Hypothalamus (tissue), 51 donors: Measurements from ENCODE around the gene MPP3.
"Not testable (repeated sequence)": the region's sequence is repeated elsewhere in the genome, so short reads cannot be mapped to it uniquely, and the experiment has no call there.

ENCODE experiments used
- DNase-seq, 51 donors: peaks; one replicate each; lab custom pipeline; 2025; lab: John Stamatoyannopoulos, UW

MPP3 gene, protein sequence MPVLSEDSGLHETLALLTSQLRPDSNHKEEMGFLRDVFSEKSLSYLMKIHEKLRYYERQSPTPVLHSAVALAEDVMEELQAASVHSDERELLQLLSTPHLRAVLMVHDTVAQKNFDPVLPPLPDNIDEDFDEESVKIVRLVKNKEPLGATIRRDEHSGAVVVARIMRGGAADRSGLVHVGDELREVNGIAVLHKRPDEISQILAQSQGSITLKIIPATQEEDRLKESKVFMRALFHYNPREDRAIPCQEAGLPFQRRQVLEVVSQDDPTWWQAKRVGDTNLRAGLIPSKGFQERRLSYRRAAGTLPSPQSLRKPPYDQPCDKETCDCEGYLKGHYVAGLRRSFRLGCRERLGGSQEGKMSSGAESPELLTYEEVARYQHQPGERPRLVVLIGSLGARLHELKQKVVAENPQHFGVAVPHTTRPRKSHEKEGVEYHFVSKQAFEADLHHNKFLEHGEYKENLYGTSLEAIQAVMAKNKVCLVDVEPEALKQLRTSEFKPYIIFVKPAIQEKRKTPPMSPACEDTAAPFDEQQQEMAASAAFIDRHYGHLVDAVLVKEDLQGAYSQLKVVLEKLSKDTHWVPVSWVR

DNA sequence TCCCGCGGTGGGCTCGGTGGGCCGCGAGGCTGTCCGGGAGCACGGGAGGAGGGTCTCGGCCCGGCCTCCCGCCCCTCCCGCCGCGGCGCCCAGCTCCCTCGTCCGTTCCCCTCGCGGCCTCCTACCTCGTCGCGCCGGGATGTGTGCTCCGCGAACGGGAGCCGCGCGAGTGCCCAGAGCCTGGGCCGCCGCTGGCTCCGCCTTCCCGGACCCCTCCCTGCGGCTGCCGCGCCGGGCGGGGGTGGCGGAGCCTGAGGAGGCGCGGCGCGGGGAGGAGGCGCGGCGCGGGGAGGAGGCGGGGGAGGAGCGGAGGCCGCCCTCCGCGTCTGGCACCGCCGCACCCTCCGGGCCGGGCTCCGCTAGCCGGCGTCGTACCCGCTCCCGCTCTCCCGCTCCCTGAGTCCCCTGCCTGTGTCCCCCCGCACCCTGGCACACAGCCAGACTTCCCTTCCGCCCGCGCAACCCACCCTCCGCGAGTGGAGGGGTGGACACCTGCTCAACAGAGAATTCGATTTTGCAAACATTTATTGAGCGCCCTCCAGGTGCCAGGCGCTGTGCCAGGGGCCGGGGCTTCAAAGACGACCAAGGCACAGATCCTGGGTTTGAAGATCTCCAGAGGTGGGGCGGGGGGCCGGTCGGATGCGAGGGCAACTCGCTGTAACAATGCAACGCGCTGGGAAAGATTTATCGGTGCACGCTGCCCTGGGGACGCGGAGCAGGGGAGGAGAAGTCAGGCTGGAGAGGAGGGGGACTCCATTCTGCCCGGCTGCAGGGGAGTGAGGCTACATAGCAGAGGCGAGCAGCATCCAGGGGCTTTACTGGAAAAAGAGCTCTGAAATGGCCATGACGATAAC is at the start of gene MPP3:
Gene MPP3, minus strand, starts transcription at position 171 of the 854 bp plus-strand sequence. CDS start 1,240 bp downstream, outside the sequence.
- DNase-seq, result peak in 36 of 51 donors; percentile 6 to 82 (median 29)

DNA sequence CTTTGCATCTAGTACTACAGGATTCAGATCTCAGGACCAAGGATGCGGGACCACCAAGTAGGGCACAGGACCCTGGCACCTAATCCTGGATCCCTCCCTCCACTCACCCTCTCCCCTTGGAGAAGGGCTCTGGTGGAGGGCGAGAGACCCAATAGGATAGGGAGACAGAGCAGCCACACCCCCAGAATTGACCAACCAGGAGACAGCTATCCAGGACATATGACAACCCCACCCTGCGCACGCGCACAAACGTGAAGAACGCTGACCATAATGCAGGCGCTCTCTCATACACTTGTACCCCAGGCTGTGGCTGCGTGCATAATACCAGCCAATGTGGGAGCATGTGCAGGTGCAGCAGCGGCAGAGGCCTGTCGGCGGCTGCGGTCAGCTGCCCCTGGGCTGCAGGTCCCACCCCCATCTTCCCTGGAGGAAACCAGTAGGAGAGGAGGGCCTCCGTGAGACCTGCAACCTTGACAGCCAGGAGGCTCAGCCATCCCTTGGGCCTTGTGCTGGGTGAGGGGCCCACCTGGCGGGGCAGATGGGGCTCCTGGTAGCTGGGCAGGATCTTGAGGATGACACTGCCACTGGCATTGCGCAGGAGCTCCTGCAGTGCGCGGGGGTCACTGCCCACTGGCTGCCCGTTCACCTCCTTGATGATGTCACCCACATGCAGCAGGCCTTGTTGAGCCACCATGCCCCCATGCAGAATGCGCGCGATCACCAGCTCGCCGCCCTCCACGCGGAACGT is 49.0 kb upstream of the MPP3 start:
- DNase-seq, result no peak

DNA sequence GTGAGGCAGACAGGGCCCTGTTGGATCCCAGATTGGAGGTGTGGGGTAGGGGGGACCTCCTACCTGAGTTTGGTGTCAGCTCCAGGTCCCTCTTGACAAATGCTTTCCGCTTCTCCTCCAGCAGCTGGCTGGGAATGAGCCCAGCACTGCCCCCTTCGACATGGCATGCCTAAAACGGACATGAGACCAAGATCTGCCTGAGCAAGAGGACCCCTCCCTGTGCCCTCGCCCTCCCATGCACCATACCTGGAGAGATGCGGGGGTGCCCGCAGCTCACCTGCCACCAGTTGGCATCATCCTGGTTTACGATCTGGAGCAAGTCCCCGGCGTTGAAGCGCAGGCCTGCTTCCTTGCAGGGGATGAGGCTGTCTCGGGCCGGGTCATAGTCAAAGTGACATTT is 48.2 kb upstream of the MPP3 start:
- DNase-seq, result no peak

DNA sequence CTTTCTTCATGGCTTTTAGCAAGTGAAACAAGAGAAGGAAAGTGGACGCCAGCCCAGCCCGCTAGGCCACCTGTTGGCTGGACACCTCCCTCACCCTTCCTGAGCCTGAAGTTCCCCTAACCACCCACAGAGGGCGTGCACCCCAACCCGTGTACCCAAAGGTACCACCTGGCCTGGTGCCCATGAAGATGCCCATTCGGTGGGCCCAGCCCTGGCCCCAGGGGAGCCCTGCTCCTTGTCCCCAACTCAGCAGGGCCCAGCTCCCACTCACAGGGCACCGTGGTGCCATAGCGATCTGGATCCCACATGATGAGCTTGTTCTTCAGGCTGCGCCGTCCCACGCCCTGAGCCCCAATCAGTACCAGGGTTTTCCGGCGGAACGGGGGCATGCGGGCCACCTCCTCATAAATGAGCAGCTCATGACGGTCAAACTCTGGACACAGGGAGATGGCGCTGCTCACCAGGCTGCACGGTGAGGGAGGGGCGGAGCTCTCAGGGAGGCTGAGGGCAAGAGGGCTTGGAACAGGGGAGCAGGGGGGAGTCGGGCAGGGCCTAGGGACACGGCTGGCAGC is 47.6 kb upstream of the MPP3 start:
- peak in 4 of 51 donors; percentile 7 to 14 (median 13) for DNase-seq

DNA sequence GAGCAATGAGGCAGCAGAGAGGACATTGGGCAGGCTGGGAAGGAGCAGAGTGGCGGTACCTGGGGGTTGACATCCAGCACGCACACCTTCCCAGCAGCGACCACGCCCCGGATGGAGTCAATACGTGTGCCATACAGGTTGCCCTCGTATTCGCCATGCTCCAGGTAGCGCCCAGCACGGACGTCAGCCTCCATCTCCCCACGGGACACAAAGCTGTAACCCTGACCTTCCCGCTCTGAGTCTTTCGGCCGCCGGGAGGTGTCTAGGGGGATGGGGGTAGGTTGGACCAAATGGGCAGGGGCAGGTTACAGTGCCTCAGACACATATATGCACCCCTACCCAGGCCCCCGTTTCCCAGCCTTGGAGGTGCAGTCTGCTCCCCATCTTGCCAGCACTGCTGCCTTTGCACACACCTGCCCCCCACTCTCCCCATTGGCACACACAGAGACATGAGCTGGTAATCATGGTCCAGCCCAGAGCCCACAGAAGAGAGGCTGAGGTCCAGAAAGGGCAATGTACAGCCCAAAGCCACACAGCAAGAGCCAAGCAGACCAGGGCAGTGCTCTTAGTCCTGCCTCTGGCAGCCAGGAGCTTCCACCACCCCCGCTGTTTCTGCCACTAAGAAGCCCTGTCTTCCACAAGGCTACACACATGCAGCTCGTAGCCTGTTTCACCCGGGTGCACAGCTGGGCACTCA is 46.9 kb upstream of the MPP3 start:
- DNase-seq, result no peak

DNA sequence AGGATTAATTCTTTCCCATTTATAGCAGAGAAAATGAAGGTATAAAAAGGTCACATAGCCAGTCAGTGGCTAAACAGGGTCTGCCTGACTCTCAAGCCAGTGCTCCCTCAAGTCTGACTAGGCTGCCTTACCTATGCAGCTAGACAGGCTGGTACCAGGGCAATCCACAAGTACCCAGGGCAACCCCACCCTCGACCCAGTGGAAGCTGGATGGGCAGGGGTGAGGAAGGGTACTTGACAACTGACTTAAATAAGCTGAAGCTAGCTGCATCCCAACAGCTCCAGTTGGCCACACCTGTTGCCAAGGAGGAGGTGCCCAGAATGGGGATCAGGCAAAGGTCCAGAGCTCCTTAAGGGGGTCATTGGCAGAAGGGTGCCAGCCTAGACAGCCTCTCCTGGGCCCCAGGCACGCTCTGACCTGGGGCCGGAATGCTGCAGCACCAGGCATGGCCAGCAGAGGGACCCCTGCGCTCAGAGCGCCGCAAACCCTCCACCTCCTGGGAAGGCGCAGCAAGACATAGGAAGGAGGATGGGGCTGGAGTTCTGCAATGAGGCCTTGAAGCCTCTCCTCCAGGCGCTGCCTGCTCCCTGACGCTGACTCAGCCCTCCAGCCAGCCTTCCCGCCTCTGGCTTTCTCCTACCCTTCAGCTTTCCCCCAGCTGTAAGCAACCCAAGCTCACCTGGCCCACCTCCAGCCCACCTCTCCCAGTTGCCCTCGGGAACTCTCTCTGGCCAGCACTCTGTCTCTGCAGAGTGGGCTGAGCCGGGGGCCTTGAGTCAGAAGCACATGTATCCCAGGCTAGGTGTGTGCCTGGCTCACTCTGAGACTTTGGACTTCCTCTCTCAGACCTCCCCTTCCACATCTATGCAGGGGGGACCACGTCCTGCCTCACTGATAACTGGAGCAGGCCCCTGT is 45.6 kb upstream of the MPP3 start:
- peak in 46 of 51 donors; percentile 5 to 80 (median 44) for DNase-seq

DNA sequence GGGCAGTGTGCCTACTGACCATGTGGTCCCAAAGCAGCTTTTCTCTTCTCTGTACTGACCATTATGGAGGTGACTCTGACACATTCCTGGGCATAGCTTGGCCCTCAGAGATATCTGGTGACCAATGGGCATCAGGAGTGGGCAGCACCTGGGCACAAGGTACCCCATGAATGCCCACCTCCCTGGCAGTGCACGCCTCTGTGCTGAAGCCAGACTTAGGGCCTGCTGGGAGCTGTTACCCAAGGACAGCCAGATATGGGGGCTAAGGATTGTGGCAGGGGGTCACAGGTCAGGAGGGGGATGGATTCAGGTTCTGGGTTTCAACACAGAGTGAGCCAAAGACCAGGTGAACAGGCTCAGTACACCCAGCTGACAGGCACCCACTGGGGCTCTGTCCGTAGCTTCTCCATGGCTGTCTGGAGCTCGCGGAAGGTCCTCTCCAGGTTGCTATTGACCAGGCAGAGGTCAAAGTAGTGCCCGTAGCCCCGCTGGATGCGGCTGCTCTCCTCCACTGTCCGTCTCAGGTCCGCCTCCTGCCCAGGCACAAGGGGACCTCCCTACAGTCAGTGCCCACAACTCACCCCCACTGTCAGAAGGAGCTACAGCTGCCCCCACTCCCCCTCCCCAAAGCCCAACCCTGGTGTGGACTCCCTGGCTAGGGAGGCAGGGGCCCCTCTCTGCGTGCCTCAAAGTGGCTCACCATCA is 44.7 kb upstream of the MPP3 start:
- DNase-seq, result no peak

DNA sequence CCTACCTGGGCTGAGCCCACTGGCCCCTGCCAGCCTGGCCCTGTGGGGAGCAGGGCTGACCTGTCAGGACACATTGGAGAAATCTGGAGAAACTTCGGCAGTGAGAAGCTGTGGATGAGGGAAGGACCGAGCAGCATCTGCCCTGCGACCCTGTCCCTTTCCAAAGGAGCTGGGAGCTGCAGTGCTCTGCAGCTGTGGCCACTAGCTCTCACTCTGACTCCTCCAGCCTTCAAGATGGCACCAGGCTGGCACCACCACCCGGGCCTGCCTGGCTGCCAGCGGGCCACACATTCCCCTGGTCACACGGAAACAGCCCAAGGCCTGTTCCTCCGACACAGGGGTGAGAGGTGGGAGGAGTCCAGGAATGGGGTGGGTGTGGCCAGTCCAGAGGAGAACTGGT is 44.1 kb upstream of the MPP3 start:
- no peak for DNase-seq

DNA sequence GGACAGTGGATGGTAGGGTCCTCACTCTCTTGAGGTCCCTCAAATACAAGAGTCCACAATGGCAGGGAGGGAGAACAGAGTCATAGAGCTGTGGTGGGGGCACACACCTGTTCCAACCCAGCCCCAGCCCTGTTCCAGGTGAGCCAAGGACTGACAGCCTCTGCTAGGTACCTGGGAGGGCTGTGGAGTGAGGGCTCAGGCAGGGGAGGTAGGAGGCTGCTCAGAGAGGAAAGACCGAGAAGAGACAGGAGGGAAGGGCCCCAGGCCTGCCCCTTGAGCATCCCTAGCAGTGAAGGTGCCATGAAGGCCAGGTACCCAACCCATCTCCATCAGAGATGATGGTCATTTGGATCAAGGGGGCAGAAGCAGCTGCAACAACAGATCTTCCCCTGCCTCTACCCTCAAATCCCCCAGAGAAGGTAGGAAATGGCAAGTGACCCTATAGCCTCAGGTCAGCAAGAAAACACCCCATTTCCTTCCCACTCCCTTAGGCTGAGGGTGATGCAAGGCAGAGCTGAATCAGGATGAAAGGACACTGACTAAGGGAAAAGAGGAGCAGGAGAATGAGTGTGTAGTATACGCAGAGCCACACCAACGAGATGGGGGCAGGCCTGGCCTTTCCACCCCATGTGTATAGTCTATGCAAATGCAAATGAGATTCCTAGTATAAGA is 42.7 kb upstream of the MPP3 start:
- DNase-seq, result no peak

DNA sequence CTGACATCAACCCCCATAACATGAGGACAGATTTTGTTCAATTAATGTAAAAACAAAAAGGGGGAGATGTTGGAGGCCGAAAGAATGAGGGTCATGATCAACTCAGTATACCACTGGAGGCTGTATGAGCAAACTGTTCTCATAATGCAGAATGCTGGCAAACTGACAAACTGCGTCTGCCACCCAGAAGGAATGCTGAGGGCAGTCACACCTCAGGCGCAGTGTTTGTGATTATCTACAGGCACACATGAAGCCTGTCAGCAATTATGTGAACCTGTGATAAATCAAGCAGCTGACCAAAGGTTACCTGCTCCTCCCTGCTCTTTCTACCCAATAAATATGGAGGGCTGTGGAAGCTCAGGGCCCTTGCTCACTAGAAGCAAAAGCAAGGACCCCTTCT is 41.3 kb upstream of the MPP3 start:
- no peak for DNase-seq

DNA sequence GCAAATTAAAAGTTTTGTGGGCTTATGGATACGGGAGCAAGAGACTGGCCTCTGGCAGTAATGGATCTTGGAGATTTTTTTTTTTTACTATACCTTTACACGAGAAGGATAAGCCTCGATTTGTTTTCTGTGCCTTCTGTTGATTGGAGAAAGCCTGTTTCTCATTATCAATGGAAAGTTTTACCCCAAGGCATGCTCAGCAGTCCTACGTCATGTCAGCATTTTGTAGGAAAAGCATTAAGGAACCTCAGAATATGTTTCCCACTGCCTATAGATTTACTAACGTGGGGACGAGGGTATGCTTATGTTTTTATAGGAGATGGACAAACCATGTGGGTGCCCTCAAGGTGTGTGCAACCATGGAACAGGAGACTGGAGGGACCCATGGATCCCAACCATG is 40.9 kb upstream of the MPP3 start:
- no peak for DNase-seq

DNA sequence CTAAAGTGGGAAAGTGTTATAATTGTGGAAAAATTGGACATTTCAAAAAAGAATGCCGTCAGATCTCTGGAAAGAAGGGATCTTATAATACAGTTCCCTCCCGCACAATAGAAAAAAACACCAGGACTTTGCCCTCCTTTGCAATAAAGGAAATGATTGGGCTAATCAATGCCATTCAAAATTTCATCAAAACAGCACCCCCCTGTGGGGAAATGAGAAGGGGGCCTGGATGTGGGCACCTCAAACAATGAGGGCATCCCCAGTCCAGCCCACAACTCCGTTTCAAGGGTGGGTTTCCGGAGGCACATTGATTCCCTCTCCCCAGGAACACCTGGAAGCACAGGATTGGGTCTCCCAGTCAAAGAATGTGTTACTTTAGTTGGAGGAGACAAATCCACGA is 40.1 kb upstream of the MPP3 start:
- no peak for DNase-seq

DNA sequence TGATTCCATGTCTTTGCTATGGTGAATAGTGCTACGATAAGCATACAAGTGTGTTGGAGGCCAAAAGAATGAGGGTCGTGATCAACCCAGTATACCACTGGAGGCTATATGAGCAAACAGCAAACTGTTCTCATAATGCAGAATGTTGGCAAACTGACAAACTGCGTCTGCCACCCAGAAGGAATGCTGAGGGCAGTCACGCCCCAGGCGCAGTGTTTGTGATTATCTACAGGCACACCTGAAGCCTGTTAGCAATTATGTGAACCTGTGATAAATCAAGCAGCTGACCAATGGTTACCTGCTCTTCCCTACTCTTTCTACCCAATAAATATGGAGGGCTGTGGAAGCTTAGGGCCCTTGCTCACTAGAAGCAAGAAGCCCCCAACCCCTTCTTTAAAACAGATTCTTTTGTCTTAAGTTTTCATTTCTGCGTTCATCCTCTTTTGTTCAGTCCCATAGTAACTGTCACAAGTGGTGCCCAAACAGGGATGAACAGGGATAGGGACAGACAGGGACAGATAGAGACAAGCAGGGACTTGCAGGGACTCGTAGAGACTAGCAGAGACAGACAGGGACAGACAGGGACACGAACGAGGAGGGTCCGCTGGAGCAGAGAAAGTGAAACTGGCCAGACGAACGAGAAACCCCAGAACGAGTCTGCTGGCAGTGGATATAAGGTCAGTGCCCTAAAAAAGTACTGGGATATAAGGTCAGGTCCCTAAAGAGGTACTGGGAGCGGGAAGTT is 39.2 kb upstream of the MPP3 start:
- DNase-seq, result no peak

DNA sequence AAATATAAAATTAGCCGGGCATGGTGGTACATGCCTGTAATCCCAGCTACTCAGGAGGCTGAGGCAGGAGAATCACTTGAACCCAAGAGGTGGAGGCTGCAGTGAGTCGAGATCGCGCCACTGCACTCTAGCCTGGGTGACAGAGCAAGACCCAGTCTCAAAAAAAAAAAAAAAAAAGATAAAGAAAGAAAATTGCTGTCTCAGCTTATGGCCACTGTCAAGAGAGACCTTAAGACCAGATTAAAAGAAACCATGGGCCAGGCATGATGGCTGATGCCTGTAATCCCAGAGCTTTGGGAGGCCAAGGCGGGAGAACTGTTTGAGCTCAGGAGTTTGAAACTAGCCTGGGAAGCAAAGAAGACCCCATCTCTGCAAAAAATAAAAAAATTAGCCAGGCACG is 36.1 kb upstream of the MPP3 start:
- not testable (repeated sequence) for DNase-seq

DNA sequence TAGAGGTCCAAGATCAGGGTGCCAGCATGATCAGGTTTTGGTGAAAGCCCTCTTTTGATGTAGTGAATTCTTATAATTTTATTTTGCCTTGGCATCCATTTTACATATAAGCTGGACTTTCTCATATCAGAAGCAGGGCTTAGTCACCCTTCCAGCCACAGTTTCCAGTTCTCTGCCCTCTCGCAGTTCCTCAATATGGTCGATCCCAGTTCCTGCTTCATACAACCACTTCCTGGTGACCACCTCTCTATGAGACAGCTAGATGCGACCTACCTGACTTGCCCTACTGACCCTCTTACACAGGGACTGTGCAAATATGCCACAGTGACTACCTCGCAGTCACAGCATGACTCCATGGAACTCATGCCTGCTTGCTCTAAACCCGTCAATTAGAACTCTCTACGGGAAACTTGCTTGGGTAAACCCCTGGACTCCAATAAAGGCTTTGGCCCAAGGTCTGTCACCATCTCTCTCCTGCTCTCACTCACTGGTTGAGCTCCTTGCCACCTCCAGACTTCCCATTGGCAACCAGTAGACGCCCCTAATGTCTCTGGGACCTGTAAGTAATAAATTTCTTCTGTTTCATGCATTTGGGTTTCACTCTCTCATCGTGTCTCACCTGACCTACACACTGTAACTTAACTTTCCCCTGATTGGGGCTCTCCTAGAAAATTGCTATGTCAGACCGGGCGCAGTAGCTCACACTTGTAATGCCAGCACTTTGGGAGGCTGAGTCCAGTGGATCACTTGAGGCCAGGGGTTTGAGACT is 35.5 kb upstream of the MPP3 start:
- no peak for DNase-seq
